Stomach (tissue), 9 donors: Measurements from ENCODE around the gene GNGT2. TPM values are rescaled to one million over a fixed set of nuclear protein-coding genes. Genes with fewer than 3 reads are reported as not detected.

Source experiments
- DNase-seq, 2 donors: peaks; one replicate each; pipeline versions ENCODE4 v3.0.0 to v3.0.0-alpha.2; 2013 to 2019
- H3K27ac ChIP-seq, 5 donors: fragments of 200-600 bp in 4 of 5; sonication (generic) in 4 of 5; one replicate each; pipeline ENCODE4 v1.5.1; 2013 to 2019; ENCODE audit warnings: mild to moderate bottlenecking in 1 of 5, moderate library complexity in 1 of 5
- H3K27me3 ChIP-seq, 3 donors: fragments of 200-600 bp; sonication (generic); one replicate each; pipeline ENCODE4 v1.5.1; 2017 to 2019; ENCODE audit warnings: mixed run types in 1 of 3
- H3K36me3 ChIP-seq, 4 donors: fragments of 200-600 bp; sonication (generic); 1 replicate in 3 of 4; 2 replicates in 1 of 4; pipeline ENCODE4 v1.5.1; 2016 to 2019
- H3K4me1 ChIP-seq, 4 donors: fragments of 200-600 bp; sonication (generic); one replicate each; pipeline ENCODE4 v1.5.1; 2016 to 2019
- H3K4me3 ChIP-seq, 4 donors: fragments of 200-600 bp; sonication (generic) in 3 of 4; one replicate each; pipeline ENCODE4 v1.5.1; 2016 to 2019; ENCODE audit warnings: mild to moderate bottlenecking in 1 of 4
- H3K9me3 ChIP-seq, 4 donors: fragments of 200-600 bp; sonication (generic); one replicate each; pipeline ENCODE4 v1.5.1; 2016 to 2019
- EP300 ChIP-seq: sonication (generic); formaldehyde crosslinking; IDR thresholded peaks from one replicate; pipeline ENCODE4 v1.6.1; 2017; ENCODE audit warnings: antibody characterized with exemption
- POLR2A ChIP-seq, 4 donors: fragments of 450-650 bp; IDR thresholded peaks; one replicate each; pipeline ENCODE4 v1.6.1; 2016; ENCODE audit warnings: antibody characterized with exemption in 4 of 4, control low read depth in 2 of 4, mild to moderate bottlenecking in 1 of 4, moderate library complexity in 1 of 4
- POLR2AphosphoS5 ChIP-seq, 3 donors: sonication (generic); formaldehyde crosslinking; IDR thresholded peaks; one replicate each; pipeline ENCODE4 v1.6.1; 2016; ENCODE audit warnings: antibody characterized with exemption in 3 of 3
- WGBS, 5 donors: extraction: QIAGEN DNeasy Blood & Tissue Kit in 3 of 5; methylation state at CpG; one replicate each; pipeline versions ENCODE4 v1.1.5 to v1.1.7; 2013 to 2018; 5-methylcytosine and 5-hydroxymethylcytosine counted together
- intact Hi-C: fragments of 100-400 bp; cut with DNase I; formaldehyde crosslinking; loops from one replicate; pipeline ENCODE4 v1.15.1; 2023; ENCODE audit warnings: low total_unique reads
- polyA plus RNA-seq, 3 donors: library from polyadenylated mRNA; stranded (reverse); fragments of 200-250 nt; gene quantifications; one replicate each; pipeline ENCODE4 v1.2.3, GENCODE V29; 2013
- total RNA-seq, 5 donors: library from RNA; depleted of rRNA; stranded (reverse); fragments of >200 nt; gene quantifications; one replicate each; pipeline versions ENCODE4 v1.1.0 to v1.2.3, GENCODE V29; 2014 to 2016
- TF ChIP-seq, protein P1 (sequence below), 7 experiments: fragments of 450-650 bp in 4 of 7; fragments of 200-600 bp in 3 of 7; sonication (generic) in 3 of 7; IDR thresholded peaks; one replicate each; pipeline ENCODE4 v1.5.1; 2016 to 2019; ENCODE audit warnings: antibody characterized with exemption in 7 of 7, control low read depth in 2 of 7, mild to moderate bottlenecking in 1 of 7
- donor health status: healthy with polysubstance abuse.
- donor health status: Bipolar disorder and iron deficiency.
- donor health status: healthy.

GNGT2 gene
- total and polyA plus RNA-seq, 8 donors: 1.6 to 134 (median 2.8) TPM; not detected in 2

DNA sequence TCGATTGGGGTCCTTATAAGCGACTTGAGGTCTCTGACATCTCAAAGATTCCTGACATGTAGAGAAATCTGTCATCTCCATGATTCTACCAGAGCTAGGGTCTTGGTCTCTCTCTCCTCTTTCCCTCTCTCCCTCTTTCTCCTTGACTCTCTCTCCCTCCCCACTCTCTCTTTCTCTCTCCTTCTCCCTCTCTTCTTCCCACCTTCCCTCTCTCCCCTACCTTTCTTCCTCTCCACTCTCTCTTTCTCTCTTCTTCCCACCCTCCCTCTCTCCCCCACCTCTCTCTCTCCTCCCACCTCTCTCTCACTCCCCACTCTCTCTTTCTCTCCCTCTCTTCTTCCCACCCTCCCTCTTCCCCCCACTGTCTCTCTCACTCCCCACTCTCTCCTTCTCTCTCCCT, 45.2 kb downstream of the GNGT2 start:
- 85 to 95% (median 91%) methylated on average over 2 of the region's 2 CpGs for WGBS, 5 donors
- intact Hi-C loops: loop anchor here (10.0 kb wide), 1 partner anchor 60 kb away; no protein-coding TSS in a partner anchor
- Histone ChIP-seq H3K36me3 (no peaks in the 10 kb centered on the region), H3K4me3 (no peak overlapping the region), H3K27me3 (peaks cover 0 to 63% (median 0%) of the 10 kb centered on the region in 3 donors), H3K4me1 (no peaks in the 10 kb centered on the region), H3K27ac (no peak overlapping the region), H3K9me3 (peaks cover 0 to 2% (median 0%) of the 10 kb centered on the region in 4 donors)
- DNase-seq: no peak
- TF ChIP-seq EP300: no peak
- TF ChIP-seq POLR2AphosphoS5 (IDR thresholded peaks at IDR 0.05): no peak
- no peak for TF ChIP-seq POLR2A (IDR thresholded peaks at IDR 0.05)
- TF ChIP-seq, protein P1, sequence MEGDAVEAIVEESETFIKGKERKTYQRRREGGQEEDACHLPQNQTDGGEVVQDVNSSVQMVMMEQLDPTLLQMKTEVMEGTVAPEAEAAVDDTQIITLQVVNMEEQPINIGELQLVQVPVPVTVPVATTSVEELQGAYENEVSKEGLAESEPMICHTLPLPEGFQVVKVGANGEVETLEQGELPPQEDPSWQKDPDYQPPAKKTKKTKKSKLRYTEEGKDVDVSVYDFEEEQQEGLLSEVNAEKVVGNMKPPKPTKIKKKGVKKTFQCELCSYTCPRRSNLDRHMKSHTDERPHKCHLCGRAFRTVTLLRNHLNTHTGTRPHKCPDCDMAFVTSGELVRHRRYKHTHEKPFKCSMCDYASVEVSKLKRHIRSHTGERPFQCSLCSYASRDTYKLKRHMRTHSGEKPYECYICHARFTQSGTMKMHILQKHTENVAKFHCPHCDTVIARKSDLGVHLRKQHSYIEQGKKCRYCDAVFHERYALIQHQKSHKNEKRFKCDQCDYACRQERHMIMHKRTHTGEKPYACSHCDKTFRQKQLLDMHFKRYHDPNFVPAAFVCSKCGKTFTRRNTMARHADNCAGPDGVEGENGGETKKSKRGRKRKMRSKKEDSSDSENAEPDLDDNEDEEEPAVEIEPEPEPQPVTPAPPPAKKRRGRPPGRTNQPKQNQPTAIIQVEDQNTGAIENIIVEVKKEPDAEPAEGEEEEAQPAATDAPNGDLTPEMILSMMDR (IDR thresholded peaks at IDR 0.05): no peak

DNA sequence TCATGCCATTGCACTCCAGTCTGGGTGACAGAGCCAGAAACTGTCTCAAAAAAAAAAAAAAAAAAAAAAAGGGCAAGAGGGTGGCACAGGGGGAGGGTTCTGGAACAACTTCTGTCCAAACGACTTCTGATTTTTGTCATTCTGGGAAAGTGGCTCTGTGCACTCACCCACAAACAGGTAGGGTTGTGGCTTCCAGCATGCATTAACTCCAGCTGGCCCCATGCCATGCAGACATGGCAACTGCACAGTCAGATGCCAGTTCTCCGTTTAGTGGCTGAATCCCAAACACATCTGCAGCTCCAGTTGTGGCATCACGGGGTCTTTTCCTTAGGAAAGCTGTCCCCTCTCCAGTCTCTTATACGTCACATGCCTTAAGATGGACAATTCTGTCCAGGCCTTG, 47.5 kb downstream of the GNGT2 start:
- Histone ChIP-seq H3K4me3 (no peak overlapping the region), H3K36me3 (no peaks in the 10 kb centered on the region), H3K4me1 (no peaks in the 10 kb centered on the region), H3K27me3 (peaks cover 0 to 61% (median 0%) of the 10 kb centered on the region in 3 donors), H3K27ac (no peak overlapping the region), H3K9me3 (no peaks in the 10 kb centered on the region)
- intact Hi-C loops: loop anchor here (10.0 kb wide), 1 partner anchor 62 kb away; no protein-coding TSS in a partner anchor
- TF ChIP-seq POLR2AphosphoS5 (IDR thresholded peaks at IDR 0.05) (no peak), POLR2A (IDR thresholded peaks at IDR 0.05) (no peak), EP300 (no peak)
- TF ChIP-seq, protein P1 (IDR thresholded peaks at IDR 0.05): no peak
- WGBS, 5 donors: 72 to 87% (median 78%) methylated on average over 4 of the region's 4 CpGs
- no peak for DNase-seq

DNA sequence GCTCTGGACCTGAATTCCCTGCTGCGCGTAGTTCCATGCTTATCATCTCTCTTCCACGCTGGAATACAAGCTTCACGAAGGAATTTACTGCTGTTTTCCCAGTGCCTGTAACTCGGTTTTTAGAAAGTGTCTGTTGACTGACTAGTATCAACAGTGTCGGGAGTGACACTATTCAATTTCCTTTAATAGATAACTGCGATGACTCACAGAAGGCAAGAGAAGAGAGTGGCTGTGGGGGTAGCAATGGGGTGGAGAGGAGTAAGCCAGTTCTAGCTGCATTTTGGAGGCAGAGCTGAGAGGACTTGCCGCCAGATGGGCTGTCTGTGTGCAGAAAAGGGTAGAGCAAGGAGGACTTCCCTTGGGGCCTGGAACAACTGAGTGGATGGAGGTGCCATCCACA, 52.6 kb downstream of the GNGT2 start:
- Histone ChIP-seq H3K9me3 (no peaks in the 10 kb centered on the region), H3K27ac (no peak overlapping the region), H3K4me1 (no peaks in the 10 kb centered on the region), H3K4me3 (no peak overlapping the region), H3K36me3 (no peaks in the 10 kb centered on the region), H3K27me3 (peaks cover 0 to 61% (median 3%) of the 10 kb centered on the region in 3 donors)
- WGBS, 5 donors: 59 to 72% (median 64%) methylated on average over 8 of the region's 8 CpGs
- intact Hi-C loops: no loop called here
- no peak for DNase-seq
- no peak for TF ChIP-seq POLR2AphosphoS5 (IDR thresholded peaks at IDR 0.05)
- no peak for TF ChIP-seq EP300
- TF ChIP-seq, protein P1 (IDR thresholded peaks at IDR 0.05): no peak
- TF ChIP-seq POLR2A (IDR thresholded peaks at IDR 0.05): no peak

DNA sequence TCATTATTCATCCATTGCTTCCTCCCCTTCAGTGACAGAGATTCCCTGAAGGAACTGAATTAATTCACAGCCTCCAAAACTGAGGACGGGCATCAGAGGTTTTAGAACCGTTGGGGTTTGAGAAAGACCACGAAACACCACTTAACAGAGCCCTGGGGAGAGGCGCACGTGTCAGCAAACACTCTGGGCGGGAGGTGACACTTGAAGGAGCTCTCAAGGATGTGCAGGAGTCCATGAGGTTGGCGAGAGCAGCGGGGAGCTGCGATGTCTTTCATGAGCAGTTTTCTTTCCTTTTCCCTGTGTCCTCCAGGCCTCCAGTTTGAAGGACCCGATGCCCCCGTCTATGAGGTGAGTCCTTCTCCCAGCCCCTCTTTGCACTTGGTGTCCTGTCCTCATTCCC, 54.1 kb downstream of the GNGT2 start:
- H3K4me1 ChIP-seq: no peaks in the 10 kb centered on the region
- intact Hi-C loops: no loop called here
- no peak for DNase-seq
- TF ChIP-seq POLR2AphosphoS5 (IDR thresholded peaks at IDR 0.05) (no peak), POLR2A (IDR thresholded peaks at IDR 0.05) (no peak), EP300 (no peak)
- no peaks in the 10 kb centered on the region for H3K36me3 ChIP-seq
- 80 to 85% (median 82%) methylated on average over 11 of the region's 11 CpGs for WGBS, 5 donors
- H3K9me3 ChIP-seq: no peaks in the 10 kb centered on the region
- peaks cover 0 to 73% (median 3%) of the 10 kb centered on the region in 3 donors for H3K27me3 ChIP-seq
- no peak overlapping the region for H3K4me3 ChIP-seq
- no peak overlapping the region for H3K27ac ChIP-seq

Other genes with a start within 250 kb of the GNGT2 start
- not detected for gene GIP, start 242.0 kb downstream of the GNGT2 start, total RNA-seq
- under 1 TPM in 1 of 3 donors, not detected in 2; 0.56 TPM for gene GIP, start 242.0 kb downstream of the GNGT2 start, polyA plus RNA-seq
- 1 to 10 TPM in 1 of 5 donors, not detected in 4; 1.8 TPM for gene IGF2BP1, start 213.2 kb downstream of the GNGT2 start, total RNA-seq
- under 1 TPM in 1 of 3 donors, not detected in 2; under 0.01 TPM for gene IGF2BP1, start 213.2 kb downstream of the GNGT2 start, polyA plus RNA-seq
- gene B4GALNT2, start 77.8 kb downstream of the GNGT2 start, total RNA-seq: 10 to 100 TPM in 1 of 5 donors, 1 to 10 TPM in 3, not detected in 1; 1.1 to 41.7 (median 5.3) TPM
- gene B4GALNT2, start 77.8 kb downstream of the GNGT2 start, polyA plus RNA-seq: 1 to 10 TPM; 1.4 to 2.2 (median 1.4) TPM
- gene ABI3, start 133 bp upstream of the GNGT2 start, total RNA-seq: 10 to 100 TPM in 2 of 5 donors, 1 to 10 TPM in 3; 1.3 to 72.4 (median 3.1) TPM
- 1 to 10 TPM; 4.1 to 9.9 (median 9.5) TPM for gene ABI3, start 133 bp upstream of the GNGT2 start, polyA plus RNA-seq
- 1 to 10 TPM in 2 of 5 donors, not detected in 3; 1.7 to 7.7 TPM for gene PHOSPHO1, start 20.2 kb upstream of the GNGT2 start, total RNA-seq
- gene PHOSPHO1, start 20.2 kb upstream of the GNGT2 start, polyA plus RNA-seq: under 1 TPM in 1 of 3 donors, not detected in 2; 0.35 TPM
- 10 to 100 TPM; 31.3 to 89.3 (median 46.9) TPM for gene ZNF652, start 151.7 kb upstream of the GNGT2 start, total RNA-seq
- 10 to 100 TPM; 16.4 to 21.5 (median 17.1) TPM for gene ZNF652, start 151.7 kb upstream of the GNGT2 start, polyA plus RNA-seq
- gene PHB1, start 204.3 kb upstream of the GNGT2 start, total RNA-seq: 100 to 1,000 TPM in 2 of 5 donors, 10 to 100 TPM in 3; 44.3 to 152 (median 86.6) TPM
- 100 to 1,000 TPM in 2 of 3 donors, 10 to 100 TPM in 1; 96.1 to 124 (median 112) TPM for gene PHB1, start 204.3 kb upstream of the GNGT2 start, polyA plus RNA-seq